ENCODE data around the gene STN1.

GRCh38 chr10:103852856-103853255, 65.1 kb downstream of the STN1 start:
- TF ChIP-seq EP300 (IDR thresholded peaks at IDR 0.05; ENCODE audit: borderline replicate concordance in 1 of 2, low read depth in 1 of 2, low read length in 1 of 2), result no peak
- no peak for TF ChIP-seq CTCF (IDR thresholded peaks at IDR 0.05)
- TF ChIP-seq TEAD4 (IDR thresholded peaks at IDR 0.05; ENCODE audit: borderline replicate concordance, insufficient read depth), result no peak
- TF ChIP-seq POLR2AphosphoS5 (IDR thresholded peaks at IDR 0.05; ENCODE audit: low read depth, low read length), result no peak
- no peak for TF ChIP-seq EZH2phosphoT487 (IDR thresholded peaks at IDR 0.05; ENCODE audit: borderline replicate concordance, low read depth)
- TF ChIP-seq ELF1 (IDR thresholded peaks at IDR 0.05), result no peak
- TF ChIP-seq SMC3 (IDR thresholded peaks at IDR 0.05; ENCODE audit: low read depth, low read length), result no peak
- TF ChIP-seq RAD21 (IDR thresholded peaks at IDR 0.05; ENCODE audit: low read length), result no peak
- no peak for TF ChIP-seq REST (IDR thresholded peaks at IDR 0.05; ENCODE audit: low read depth, low read length)
- no peak for TF ChIP-seq MEF2A (IDR thresholded peaks at IDR 0.05; ENCODE audit: borderline replicate concordance, low read depth)
- no peak for TF ChIP-seq FOXJ3 (CRISPR knock-in tag; IDR thresholded peaks at IDR 0.05)
- no peak for TF ChIP-seq CHD2 (IDR thresholded peaks at IDR 0.05; ENCODE audit: low read length, partially characterized antibody)
